K562 (cell line): ENCODE results near the gene ISG20. TPM values are rescaled to one million over a fixed set of nuclear protein-coding genes. Genes with fewer than 3 reads are reported as not detected.

Source experiments
- ADNP ChIP-seq: fragments of 200-800 bp; sonication (Bioruptor generic); IDR thresholded peaks from 2 replicates; pipeline ENCODE4 v1.6.1; 2016; ENCODE audit warnings: missing genetic modification characterization, missing compliant biosample characterization
- BHLHE40 ChIP-seq: IDR thresholded peaks from 2 replicates; pipeline ENCODE4 v1.6.1; 2011; ENCODE audit warnings: low read length, improper control_type of control experiment
- FOXJ2 ChIP-seq: fragments of 200-800 bp; sonication (Bioruptor generic); IDR thresholded peaks from 2 replicates; pipeline ENCODE4 v1.6.1; 2016; ENCODE audit warnings: missing genetic modification characterization, missing compliant biosample characterization
- HDAC1 ChIP-seq, 2 experiments: fragments of 450-650 bp; IDR thresholded peaks; 2 replicates each; pipeline ENCODE4 v1.6.1; 2016 to 2017; ENCODE audit warnings: inconsistent platforms in 1 of 2, mild to moderate bottlenecking in 1 of 2, moderate library complexity in 1 of 2
- HDAC6 ChIP-seq: IDR thresholded peaks from 2 replicates; pipeline ENCODE4 v1.6.1; 2012; ENCODE audit warnings: low read depth, mild to moderate bottlenecking, control low read depth, inconsistent platforms, low read length, moderate library complexity
- PHB2 ChIP-seq: fragments of 450-650 bp; IDR thresholded peaks from 2 replicates; pipeline ENCODE4 v1.6.1; 2017; ENCODE audit warnings: low read depth
- POLR2B ChIP-seq: fragments of 450-650 bp; IDR thresholded peaks from 2 replicates; pipeline ENCODE4 v1.6.1; 2018; ENCODE audit warnings: low read depth; ENCODE audit not compliant: partially characterized antibody
- RBFOX2 ChIP-seq: fragments of 200-400 bp; formaldehyde crosslinking; IDR thresholded peaks from 2 replicates; pipeline ENCODE4 v1.6.1; 2017; ENCODE audit warnings: low read depth, mild to moderate bottlenecking, low read length, moderate library complexity
- TAF7 ChIP-seq: fragments of 450-650 bp; IDR thresholded peaks from 2 replicates; pipeline ENCODE4 v1.6.1; 2016; ENCODE audit warnings: missing genetic modification characterization, missing compliant biosample characterization
- ZNF431 ChIP-seq: sonication (generic); formaldehyde crosslinking; IDR thresholded peaks from 2 replicates; pipeline ENCODE4 v1.8.0; 2022; ENCODE audit warnings: mild to moderate bottlenecking, missing genetic modification reagents
- polyA plus RNA-seq, 8 experiments: library from polyadenylated mRNA; depleted of rRNA in 4 of 8; stranded (reverse) in 5 of 8; unstranded in 3 of 8; fragments of >200 nt; fragmentation: Nextera tagmentation in 2 of 8; fragmentation: Illumina TruSeq in 1 of 8; extraction: Ambion mirVana in 2 of 8; extraction: Trizol in 1 of 8; gene quantifications; 2 replicates each; pipeline versions ENCODE4 v1.2.1 to v1.2.3, GENCODE V29; 2011 to 2014; ENCODE audit warnings: inconsistent platforms in 1 of 8, missing spikeins in 1 of 8
- total RNA-seq, 7 experiments: library from RNA; depleted of rRNA in 6 of 7; stranded (reverse); fragments of >200 nt in 6 of 7; fragmentation: Illumina TruSeq in 2 of 7; extraction: Trizol in 2 of 7; gene quantifications; 2 replicates each; pipeline versions ENCODE4 v1.2.1 to v1.2.3, GENCODE V29; 2011 to 2021; ENCODE audit warnings: low replicate concordance in 1 of 7
- TF ChIP-seq, protein P1 (sequence below): fragments of 450-650 bp; IDR thresholded peaks from 2 replicates; pipeline ENCODE4 v1.6.1; 2018; ENCODE audit not compliant: partially characterized antibody
- TF ChIP-seq, protein P2 (sequence below): fragments of 250-450 bp; sonication (Bioruptor Pico); IDR thresholded peaks from 2 replicates; pipeline ENCODE4 v1.5.0; 2021; ENCODE audit warnings: mild to moderate bottlenecking, moderate library complexity
- TF ChIP-seq, protein P3 (sequence below): fragments of 200-800 bp; sonication (Bioruptor generic); IDR thresholded peaks from 2 replicates; pipeline ENCODE4 v1.6.1; 2016; ENCODE audit warnings: missing genetic modification characterization, missing compliant biosample characterization

ISG20 gene
- total and polyA plus RNA-seq, 9 of the 15 experiments (the other 6 are each of a cell fraction or from before 2014, with no cell fraction given) = 0.06 to 2.1 (median 1.00) TPM

DNA sequence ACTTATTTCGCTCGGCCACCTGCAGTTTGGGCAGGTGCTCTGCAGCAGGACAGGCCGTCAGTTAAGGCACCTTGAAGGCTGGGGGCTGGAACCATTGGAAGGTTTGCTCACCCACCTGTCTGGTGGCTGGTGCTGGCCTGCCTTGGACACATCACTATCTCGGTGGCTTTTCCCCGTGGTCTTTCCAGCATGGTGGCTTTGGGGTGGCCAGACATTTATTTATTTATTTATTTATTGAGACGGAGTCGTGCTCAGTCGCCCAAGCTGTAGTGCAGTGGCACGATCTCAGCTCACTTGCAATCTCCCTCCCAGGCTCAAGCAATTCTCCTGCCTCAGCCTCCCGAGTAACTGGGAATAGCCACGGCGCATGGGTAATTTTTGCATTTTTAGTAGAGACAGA is 11.7 kb downstream of the ISG20 start (continued):
- TF ChIP-seq, protein P1, sequence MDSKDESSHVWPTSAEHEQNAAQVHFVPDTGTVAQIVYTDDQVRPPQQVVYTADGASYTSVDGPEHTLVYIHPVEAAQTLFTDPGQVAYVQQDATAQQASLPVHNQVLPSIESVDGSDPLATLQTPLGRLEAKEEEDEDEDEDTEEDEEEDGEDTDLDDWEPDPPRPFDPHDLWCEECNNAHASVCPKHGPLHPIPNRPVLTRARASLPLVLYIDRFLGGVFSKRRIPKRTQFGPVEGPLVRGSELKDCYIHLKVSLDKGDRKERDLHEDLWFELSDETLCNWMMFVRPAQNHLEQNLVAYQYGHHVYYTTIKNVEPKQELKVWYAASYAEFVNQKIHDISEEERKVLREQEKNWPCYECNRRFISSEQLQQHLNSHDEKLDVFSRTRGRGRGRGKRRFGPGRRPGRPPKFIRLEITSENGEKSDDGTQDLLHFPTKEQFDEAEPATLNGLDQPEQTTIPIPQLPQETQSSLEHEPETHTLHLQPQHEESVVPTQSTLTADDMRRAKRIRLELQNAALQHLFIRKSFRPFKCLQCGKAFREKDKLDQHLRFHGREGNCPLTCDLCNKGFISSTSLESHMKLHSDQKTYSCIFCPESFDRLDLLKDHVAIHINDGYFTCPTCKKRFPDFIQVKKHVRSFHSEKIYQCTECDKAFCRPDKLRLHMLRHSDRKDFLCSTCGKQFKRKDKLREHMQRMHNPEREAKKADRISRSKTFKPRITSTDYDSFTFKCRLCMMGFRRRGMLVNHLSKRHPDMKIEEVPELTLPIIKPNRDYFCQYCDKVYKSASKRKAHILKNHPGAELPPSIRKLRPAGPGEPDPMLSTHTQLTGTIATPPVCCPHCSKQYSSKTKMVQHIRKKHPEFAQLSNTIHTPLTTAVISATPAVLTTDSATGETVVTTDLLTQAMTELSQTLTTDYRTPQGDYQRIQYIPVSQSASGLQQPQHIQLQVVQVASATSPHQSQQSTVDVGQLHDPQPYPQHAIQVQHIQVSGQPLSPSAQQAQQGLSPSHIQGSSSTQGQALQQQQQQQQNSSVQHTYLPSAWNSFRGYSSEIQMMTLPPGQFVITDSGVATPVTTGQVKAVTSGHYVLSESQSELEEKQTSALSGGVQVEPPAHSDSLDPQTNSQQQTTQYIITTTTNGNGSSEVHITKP = no peak
- TF ChIP-seq PHB2 (no peak), RBFOX2 (no peak), BHLHE40 (no peak), ADNP (tag) (no peak), HDAC1 (IDR thresholded peaks at IDR 0.05) (no peak), POLR2B (no peak), ZNF431 (CRISPR knock-in tag) (no peak), TAF7 (tag) (no peak), HDAC6 (no peak), FOXJ2 (tag) (no peak)
- TF ChIP-seq, protein P2, sequence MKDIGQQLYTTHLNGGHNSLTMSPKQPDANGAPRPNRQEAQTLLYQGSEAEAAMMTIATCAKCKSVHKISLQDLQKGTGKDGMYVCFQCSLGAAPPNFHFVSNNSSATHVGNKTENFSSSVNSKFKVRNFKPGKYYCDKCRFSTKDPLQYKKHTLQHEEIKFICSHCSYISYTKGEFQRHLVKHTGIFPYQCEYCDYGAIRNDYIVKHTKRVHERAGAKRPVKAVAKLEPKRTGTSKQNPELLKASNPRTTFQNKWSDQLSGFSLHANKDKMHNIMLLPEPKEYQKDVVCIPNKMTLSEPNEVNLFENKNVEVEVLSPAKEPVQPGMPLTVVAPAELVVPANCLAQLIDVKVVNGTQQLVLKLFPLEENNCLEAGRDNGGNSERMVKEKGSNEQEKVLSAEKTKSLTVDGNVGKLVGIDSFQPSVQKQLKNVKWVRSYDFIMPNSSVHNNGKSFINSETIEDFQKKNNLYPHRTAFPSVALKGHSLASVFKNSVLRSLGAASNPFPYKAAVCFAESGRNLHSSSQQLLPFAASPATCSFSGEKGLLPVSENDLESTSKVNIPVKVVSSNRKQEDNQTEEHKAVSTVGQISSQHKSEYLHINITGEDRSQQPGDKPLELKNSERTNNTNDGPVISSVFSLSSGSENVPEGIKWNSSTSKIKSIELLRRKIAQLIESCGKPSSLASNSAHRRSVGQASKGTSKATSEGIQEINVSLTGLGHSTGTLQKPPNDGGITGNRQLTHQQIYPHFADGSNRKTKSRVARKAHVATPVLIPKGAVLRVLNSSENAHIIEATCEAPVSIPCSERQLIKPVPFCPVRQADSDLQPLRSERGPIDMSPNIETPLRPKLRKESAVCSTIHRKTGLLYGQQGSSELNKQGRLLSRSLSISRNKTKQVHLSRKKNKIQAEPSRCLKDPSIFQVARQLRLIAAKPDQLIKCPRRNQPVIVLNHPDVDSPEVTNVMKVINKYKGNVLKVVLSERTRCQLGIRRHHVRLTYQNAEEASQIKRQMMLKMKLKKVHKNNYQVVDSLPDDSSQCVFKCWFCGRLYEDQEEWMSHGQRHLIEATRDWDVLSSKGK = no peak
- TF ChIP-seq, protein P3, sequence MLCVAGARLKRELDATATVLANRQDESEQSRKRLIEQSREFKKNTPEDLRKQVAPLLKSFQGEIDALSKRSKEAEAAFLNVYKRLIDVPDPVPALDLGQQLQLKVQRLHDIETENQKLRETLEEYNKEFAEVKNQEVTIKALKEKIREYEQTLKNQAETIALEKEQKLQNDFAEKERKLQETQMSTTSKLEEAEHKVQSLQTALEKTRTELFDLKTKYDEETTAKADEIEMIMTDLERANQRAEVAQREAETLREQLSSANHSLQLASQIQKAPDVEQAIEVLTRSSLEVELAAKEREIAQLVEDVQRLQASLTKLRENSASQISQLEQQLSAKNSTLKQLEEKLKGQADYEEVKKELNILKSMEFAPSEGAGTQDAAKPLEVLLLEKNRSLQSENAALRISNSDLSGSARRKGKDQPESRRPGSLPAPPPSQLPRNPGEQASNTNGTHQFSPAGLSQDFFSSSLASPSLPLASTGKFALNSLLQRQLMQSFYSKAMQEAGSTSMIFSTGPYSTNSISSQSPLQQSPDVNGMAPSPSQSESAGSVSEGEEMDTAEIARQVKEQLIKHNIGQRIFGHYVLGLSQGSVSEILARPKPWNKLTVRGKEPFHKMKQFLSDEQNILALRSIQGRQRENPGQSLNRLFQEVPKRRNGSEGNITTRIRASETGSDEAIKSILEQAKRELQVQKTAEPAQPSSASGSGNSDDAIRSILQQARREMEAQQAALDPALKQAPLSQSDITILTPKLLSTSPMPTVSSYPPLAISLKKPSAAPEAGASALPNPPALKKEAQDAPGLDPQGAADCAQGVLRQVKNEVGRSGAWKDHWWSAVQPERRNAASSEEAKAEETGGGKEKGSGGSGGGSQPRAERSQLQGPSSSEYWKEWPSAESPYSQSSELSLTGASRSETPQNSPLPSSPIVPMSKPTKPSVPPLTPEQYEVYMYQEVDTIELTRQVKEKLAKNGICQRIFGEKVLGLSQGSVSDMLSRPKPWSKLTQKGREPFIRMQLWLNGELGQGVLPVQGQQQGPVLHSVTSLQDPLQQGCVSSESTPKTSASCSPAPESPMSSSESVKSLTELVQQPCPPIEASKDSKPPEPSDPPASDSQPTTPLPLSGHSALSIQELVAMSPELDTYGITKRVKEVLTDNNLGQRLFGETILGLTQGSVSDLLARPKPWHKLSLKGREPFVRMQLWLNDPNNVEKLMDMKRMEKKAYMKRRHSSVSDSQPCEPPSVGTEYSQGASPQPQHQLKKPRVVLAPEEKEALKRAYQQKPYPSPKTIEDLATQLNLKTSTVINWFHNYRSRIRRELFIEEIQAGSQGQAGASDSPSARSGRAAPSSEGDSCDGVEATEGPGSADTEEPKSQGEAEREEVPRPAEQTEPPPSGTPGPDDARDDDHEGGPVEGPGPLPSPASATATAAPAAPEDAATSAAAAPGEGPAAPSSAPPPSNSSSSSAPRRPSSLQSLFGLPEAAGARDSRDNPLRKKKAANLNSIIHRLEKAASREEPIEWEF (CRISPR knock-in tag) = no peak
